Measurements from ENCODE around the gene CRELD2.
"Not testable (repeated sequence)": the region's sequence is repeated elsewhere in the genome, so short reads cannot be mapped to it uniquely, and the experiment has no call there.

CRELD2 gene

GRCh38 chr22:49933236-49934159 lies 15.1 kb downstream of the CRELD2 start:
- no peak for DNase-seq

GRCh38 chr22:49934160-49934890 lies 15.9 kb downstream of the CRELD2 start:
- no peak for DNase-seq

- no peak for DNase-seq
Observed at GRCh38 chr22:49934891-49935557, 16.6 kb downstream of the CRELD2 start.

DNA sequence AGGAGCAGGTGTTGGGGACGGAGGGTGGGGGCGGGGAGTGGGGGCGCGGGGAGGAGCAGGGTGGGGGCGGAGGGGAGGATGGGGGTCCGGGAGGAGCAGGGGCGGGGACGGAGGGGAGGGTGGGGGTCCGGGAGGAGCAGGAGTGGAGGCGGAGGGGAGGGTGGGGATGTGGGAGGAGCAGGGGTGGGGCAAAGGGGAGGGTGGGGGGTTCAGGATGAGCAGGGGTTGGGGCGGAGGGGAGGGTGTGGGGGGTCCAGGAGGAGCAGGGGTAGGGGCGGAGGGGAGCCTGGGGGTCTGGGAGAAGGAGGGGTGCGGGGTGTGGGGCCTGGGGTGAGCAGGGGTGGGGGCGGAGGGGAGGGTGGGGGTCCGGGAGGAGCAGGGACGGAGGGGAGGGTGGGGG lies 17.1 kb downstream of the CRELD2 start:
- no peak for DNase-seq

DNA sequence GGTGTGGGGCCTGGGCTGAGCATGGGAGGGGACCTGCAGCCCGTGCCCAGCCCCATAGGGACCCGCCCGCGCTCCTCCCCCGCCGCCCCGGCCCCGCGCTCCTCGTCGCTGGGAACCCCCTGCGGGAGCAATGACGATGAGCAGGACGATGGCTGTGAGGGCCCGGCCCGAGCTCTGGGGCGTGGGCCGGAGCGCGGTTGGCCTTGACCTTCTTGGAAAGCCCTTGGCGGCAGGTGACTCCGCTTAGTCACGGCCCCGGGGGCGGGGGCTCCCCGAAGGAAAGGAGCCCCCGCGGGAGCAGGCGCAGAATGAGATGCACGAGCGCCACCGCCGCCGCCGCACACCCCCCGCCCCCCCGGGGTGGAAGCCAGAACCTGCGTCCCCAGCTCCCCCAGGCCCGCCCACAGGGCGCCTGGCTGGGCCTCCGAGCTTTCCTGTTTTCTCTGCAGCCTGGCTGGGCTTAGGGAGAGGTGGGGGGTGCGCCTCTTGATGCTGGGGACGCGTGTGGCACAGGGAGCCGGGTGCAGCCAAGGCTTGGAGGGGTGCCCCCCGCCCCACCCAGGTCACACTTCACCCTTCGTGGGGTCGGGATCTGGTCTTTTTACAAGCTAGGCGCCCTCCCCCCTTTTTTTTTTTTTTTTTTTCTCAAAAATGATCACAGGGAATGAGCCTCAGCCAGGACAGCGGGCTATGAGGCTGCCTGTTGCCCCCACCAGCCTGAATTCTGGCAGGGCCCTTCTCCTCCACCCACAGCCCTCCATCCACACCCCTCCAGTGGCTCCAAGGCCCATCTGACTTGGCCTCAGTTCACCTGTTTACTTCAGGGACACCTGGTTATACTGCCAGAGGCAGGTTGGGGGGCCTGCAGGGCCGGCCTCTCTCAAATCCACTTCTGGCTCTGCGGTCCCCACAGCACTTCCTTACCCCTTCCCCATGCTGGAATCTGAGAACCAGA lies 17.9 kb downstream of the CRELD2 start:
- peak; percentile 79 for DNase-seq

GRCh38 chr22:49936973-49937757 lies 18.7 kb downstream of the CRELD2 start:
- DNase-seq = no peak

- DNase-seq = no peak
Observed at GRCh38 chr22:49937758-49938564, 19.5 kb downstream of the CRELD2 start.

- DNase-seq = no peak
Observed at GRCh38 chr22:49938565-49939136, 20.2 kb downstream of the CRELD2 start.

GRCh38 chr22:49941507-49942316 lies 23.3 kb downstream of the CRELD2 start:
- no peak for DNase-seq

GRCh38 chr22:49942565-49943404 lies 24.4 kb downstream of the CRELD2 start:
- DNase-seq = no peak

- DNase-seq = no peak
Observed at GRCh38 chr22:49943405-49943765, 25.0 kb downstream of the CRELD2 start.

GRCh38 chr22:49943771-49944398 lies 25.5 kb downstream of the CRELD2 start:
- DNase-seq = no peak

DNA sequence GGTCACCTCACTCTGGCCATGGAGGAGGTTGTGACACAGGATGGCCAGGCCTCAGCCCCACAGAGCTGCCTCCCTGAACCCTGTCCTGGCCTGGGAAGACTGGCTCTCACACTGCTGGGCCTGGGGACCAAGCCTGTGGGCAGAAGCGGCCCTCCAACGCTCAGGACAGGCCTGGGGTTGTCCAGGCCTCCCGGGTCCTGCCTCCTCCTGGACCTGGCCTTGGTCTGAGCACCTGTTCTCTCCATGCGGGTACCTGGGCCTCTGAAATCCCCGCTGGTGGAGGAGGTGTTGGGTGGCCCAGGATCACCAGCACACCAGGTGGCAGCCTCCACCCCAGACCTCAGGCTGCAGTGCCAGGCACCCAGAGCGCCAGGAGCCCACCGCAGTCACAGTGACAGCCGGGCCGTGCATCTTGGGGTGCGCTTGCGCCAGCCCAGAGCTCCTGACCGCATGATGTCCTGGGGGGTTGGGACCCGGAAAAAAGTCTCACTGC lies 26.0 kb downstream of the CRELD2 start:
- DNase-seq = no peak

- DNase-seq = not testable (repeated sequence)
Observed at GRCh38 chr22:49945042-49945794, 26.8 kb downstream of the CRELD2 start.

DNA sequence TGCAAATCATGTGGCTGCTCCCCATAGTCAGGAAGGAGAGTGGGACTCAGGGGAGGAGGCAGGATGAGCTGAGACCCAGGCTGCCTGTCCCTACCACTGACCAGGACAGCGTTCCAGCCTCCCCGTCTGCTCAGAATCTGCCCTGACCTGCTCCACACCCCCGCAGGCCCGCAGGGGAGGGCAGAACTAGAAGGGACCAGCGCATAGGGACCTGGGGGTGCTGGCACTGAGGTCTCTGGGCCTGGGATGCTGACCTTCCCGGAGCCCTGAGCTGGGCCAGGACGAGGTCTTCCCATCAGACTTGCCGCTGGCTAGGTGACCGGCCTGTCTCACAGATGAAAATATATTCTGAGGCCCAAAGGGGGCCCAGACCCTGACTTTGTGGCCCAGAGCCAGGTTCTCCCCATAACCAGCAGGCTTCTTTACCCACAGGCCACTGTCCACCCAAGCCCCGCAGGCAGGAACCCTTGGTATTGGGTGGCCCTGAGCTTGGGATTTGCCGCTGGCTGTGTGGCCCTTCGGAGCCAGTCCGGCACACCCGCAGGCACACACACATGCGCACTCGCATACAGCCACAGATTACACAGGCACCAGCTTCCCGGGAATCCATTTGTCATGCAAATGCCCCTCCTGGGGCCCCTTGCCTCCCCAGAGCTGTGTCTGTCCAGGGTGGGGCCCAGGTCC lies 28.3 kb downstream of the CRELD2 start:
- no peak for DNase-seq

- no peak for DNase-seq
Observed at GRCh38 chr22:49947296-49947622, 28.8 kb downstream of the CRELD2 start.

Measured in islet precursor cell (in vitro differentiated cells).